ENCODE measurements around the gene ZPLD1. TPM values are rescaled to one million over a fixed set of nuclear protein-coding genes. Genes with fewer than 3 reads are reported as not detected.

The ZPLD1 gene
- total RNA-seq, 1 experiment from 2014 or later: not detected

DNA sequence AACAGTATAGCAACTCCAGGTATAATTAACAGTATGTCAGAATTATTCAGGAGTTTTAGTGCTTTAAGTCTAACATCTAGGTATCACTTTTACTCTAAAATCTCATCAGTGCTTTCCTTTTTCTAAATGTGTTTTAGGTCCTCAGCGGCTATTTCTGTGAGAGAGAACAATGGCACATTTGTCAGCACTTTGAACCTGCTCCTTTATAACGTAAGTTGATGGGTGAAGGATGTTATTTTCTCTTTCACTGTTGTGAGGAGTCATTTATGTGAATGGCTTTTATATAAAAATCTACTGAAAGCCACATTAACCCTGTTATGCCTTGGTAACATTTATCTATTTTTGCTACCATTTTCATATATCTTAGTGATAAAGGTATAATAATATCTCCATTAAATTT is 22.8 kb downstream of the ZPLD1 start:
- Histone ChIP-seq H3K4me2 (no peak overlapping the region), H3K27ac (no peak overlapping the region), H3K9me3 (ENCODE audit: insufficient read depth, low read depth) (peaks cover 19% of the 10 kb centered on the region), H4K20me1 (ENCODE audit: insufficient read depth) (no peaks in the 10 kb centered on the region), H2AFZ (no peak overlapping the region), H3K4me1 (replicated peaks; ENCODE audit: insufficient read depth) (peaks cover 14% of the 10 kb centered on the region), H3K4me3 (no peak overlapping the region), H3K9me2 (ENCODE audit: insufficient read depth) (no peaks in the 10 kb centered on the region), H3K36me3 (ENCODE audit: low read depth) (no peaks in the 10 kb centered on the region), H3F3A (ENCODE audit: insufficient read depth, low read depth) (0 out of 2 replicates have a peak, but pooled peaks cover 3% of the 10 kb centered on the region), H3K79me2 (ENCODE audit: low read depth) (no peaks in the 10 kb centered on the region), H3K27me3 (ENCODE audit: insufficient read depth, low read depth) (no peaks in the 10 kb centered on the region)
- TF ChIP-seq EZH2 (IDR thresholded peaks at IDR 0.05; ENCODE audit: low read depth) (no peak), CTCF (conservative IDR thresholded peaks at IDR 0.05) (no peak)
- POLR2A ChIA-PET (ENCODE audit: unreplicated experiment): no interaction called here
- DNase-seq: no peak
- CTCF ChIA-PET: interaction anchor here (0.6 kb wide), 1 partner anchor 8 kb away, joined by 3 read pairs; no protein-coding TSS in a partner anchor
- no TSS peak for BruUV-seq (replicated peaks)
- intact Hi-C loops (cut with micrococcal nuclease; ENCODE audit: unreplicated experiment): no loop called here

GRCh38 chr3:102460579-102460978 is 25.8 kb downstream of the ZPLD1 start:
- Histone ChIP-seq H3F3A (ENCODE audit: insufficient read depth, low read depth) (0 out of 2 replicates have a peak, but pooled peaks cover 3% of the 10 kb centered on the region), H2AFZ (no peak overlapping the region; the same call in 1 of the 2 replicates), H3K27me3 (ENCODE audit: insufficient read depth, low read depth) (no peaks in the 10 kb centered on the region), H3K9me3 (ENCODE audit: insufficient read depth, low read depth) (peaks cover 19% of the 10 kb centered on the region), H3K9me2 (ENCODE audit: insufficient read depth) (no peaks in the 10 kb centered on the region), H3K27ac (peak overlapping the region; percentile 33; the same call in 1 of the 2 replicates), H3K4me1 (replicated peaks; ENCODE audit: insufficient read depth) (peaks cover 14% of the 10 kb centered on the region), H3K79me2 (ENCODE audit: low read depth) (no peaks in the 10 kb centered on the region), H3K4me2 (peak overlapping the region; percentile 8; the same call in 1 of the 2 replicates), H3K36me3 (ENCODE audit: low read depth) (no peaks in the 10 kb centered on the region), H4K20me1 (ENCODE audit: insufficient read depth) (no peaks in the 10 kb centered on the region), H3K4me3 (no peak overlapping the region)
- ChIA-PET POLR2A (ENCODE audit: unreplicated experiment) (no interaction called here), CTCF (interaction anchor here (0.7 kb wide), 1 partner anchor 232 kb away, joined by 3 read pairs; no protein-coding TSS in a partner anchor)
- TF ChIP-seq CTCF (conservative IDR thresholded peaks at IDR 0.05): no peak
- TF ChIP-seq EZH2 (IDR thresholded peaks at IDR 0.05; ENCODE audit: low read depth): no peak
- no TSS peak for BruUV-seq (replicated peaks)
- DNase-seq: peak in 1 of 2 experiments; percentile 45
- intact Hi-C loops (cut with micrococcal nuclease; ENCODE audit: unreplicated experiment): no loop called here

DNA sequence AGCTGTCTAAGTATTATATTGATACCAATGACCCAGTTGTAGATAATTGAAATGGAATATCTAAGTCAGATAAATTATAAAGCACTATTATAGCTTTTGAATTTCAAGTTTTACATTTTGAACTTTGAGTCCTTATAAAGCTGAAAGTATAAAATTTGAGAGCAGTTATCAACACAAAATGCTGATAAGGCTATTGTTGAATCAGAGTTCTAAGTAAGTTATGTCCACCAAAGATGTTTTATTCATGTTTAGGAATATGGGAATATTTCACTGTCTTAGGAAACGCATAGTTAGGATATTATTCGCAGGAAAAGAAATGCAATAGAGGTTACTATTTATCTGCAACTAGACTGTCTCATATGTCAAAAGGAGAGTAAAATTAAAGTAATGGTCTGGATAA is 29.4 kb downstream of the ZPLD1 start:
- Histone ChIP-seq H2AFZ (no peak overlapping the region), H3K79me2 (ENCODE audit: low read depth) (no peaks in the 10 kb centered on the region), H3F3A (ENCODE audit: insufficient read depth, low read depth) (0 out of 2 replicates have a peak, but pooled peaks cover 3% of the 10 kb centered on the region), H3K36me3 (ENCODE audit: low read depth) (no peaks in the 10 kb centered on the region), H3K4me1 (replicated peaks; ENCODE audit: insufficient read depth) (peaks cover 14% of the 10 kb centered on the region), H3K9me3 (ENCODE audit: insufficient read depth, low read depth) (peaks cover 22% of the 10 kb centered on the region), H3K9me2 (ENCODE audit: insufficient read depth) (no peaks in the 10 kb centered on the region; the same call in 1 of the 2 replicates), H3K4me3 (no peak overlapping the region), H3K27ac (no peak overlapping the region), H3K27me3 (ENCODE audit: insufficient read depth, low read depth) (no peaks in the 10 kb centered on the region), H4K20me1 (ENCODE audit: insufficient read depth) (no peaks in the 10 kb centered on the region), H3K4me2 (no peak overlapping the region)
- POLR2A ChIA-PET (ENCODE audit: unreplicated experiment): no interaction called here
- CTCF ChIA-PET: no interaction called here
- no TSS peak for BruUV-seq (replicated peaks)
- intact Hi-C loops (cut with micrococcal nuclease; ENCODE audit: unreplicated experiment): no loop called here
- no peak for DNase-seq
- TF ChIP-seq CTCF (conservative IDR thresholded peaks at IDR 0.05): no peak
- TF ChIP-seq EZH2 (IDR thresholded peaks at IDR 0.05; ENCODE audit: low read depth): no peak
